Measurements from ENCODE around the gene ZNF592. TPM values are rescaled to one million over a fixed set of nuclear protein-coding genes. Genes with fewer than 3 reads are reported as not detected.

The ZNF592 gene
- total RNA-seq, 1 donor, result 11.2 TPM

- TF ChIP-seq CTCF (IDR thresholded peaks at IDR 0.05; ENCODE audit: insufficient read depth, low read depth, low read length), result no peak
- no peak for DNase-seq (ENCODE audit: low read depth)
- no peak overlapping the region for H3K4me3 ChIP-seq (ENCODE audit: low read depth, low read length)
Observed at GRCh38 chr15:84827246-84827645, 78.9 kb downstream of the ZNF592 start.

DNA sequence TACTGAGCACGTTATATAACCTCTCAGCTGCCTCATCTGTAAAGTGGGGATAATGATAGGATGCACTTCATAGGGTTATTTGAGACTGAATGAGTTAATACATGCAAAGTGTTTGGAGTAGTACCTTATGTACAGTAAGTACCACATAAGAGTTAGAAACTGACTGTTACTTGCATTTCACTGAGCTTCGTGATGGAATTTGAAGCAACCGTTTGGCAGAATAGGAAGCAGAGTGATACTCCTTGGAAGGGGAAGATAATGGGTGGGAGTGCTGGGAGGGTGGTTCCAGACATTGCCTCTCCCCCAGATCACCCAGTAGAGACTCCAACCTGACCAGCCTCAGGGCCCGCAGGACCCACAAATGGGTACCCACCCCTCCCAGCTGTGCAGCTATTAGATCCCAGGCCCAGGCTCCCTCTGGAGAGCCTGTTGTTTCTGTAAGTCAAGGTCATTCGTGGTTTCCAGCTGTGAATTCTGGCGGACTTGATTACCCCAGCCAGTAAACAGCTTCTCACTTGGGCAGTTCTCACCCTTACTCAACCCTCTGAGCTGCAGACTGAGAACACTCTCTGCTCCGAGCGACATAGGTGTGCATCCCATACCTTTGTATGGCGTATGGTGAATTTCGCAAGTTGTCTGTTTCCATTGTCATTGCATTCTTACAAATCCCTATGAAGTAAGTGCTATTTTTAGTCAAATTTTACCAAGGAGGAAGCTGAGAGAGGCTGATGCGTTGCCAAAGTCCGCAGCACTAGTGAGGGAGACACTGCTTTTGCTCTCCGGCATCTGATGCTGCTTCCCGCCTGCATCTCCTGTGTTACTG lies 79.9 kb downstream of the ZNF592 start:
- no peak overlapping the region for H3K4me3 ChIP-seq (ENCODE audit: low read depth, low read length)
- DNase-seq (ENCODE audit: low read depth), result no peak
- TF ChIP-seq CTCF (IDR thresholded peaks at IDR 0.05; ENCODE audit: insufficient read depth, low read depth, low read length), result no peak

GRCh38 chr15:84829428-84829827 lies 81.0 kb downstream of the ZNF592 start:
- no peak overlapping the region for H3K4me3 ChIP-seq (ENCODE audit: low read depth, low read length)
- TF ChIP-seq CTCF (IDR thresholded peaks at IDR 0.05; ENCODE audit: insufficient read depth, low read depth, low read length), result no peak
- no peak for DNase-seq (ENCODE audit: low read depth)

DNA sequence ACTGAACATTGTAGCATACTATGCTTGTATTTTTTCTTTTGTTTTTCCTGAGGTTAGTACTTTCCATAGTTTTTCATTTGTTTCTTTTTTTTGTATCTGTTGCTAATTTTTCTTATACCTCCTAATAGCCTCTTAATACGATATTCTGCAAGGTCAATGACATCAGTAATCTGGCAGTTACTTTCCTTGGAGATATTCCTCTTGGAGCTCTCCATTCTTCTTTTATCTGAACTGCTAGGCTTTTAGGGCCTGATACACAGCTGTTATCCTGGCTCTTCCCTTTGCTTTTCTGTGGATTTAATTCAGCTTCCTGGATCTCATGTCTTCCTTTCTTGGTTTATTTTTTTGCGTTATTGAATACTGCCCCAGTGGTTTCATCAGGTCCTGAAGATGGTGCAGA lies 81.6 kb downstream of the ZNF592 start:
- TF ChIP-seq CTCF (IDR thresholded peaks at IDR 0.05; ENCODE audit: insufficient read depth, low read depth, low read length), result no peak
- no peak overlapping the region for H3K4me3 ChIP-seq (ENCODE audit: low read depth, low read length)

DNA sequence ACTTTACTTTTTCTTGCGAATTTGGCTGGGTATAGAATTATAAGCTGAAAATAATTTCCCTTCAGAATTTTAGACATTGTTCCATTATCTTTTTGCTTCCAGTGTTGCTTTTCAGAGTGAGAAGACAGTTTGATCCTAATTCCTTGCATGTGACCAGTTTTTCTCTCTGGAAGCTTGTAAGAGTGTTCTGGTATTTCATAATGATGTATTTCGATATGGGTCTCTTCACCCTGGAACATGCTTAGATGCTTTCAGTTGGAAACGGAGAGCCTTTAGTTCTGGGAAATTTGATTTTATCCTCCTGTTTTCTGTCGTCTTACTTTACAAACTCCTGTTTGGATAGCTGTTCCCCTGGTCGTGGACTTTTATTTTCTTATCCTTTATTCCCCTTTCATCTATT lies 82.6 kb downstream of the ZNF592 start:
- no peak for DNase-seq (ENCODE audit: low read depth)

More for the DNA sequence above, 81.6 kb downstream of the ZNF592 start:
- no peak for DNase-seq (ENCODE audit: low read depth)

DNA sequence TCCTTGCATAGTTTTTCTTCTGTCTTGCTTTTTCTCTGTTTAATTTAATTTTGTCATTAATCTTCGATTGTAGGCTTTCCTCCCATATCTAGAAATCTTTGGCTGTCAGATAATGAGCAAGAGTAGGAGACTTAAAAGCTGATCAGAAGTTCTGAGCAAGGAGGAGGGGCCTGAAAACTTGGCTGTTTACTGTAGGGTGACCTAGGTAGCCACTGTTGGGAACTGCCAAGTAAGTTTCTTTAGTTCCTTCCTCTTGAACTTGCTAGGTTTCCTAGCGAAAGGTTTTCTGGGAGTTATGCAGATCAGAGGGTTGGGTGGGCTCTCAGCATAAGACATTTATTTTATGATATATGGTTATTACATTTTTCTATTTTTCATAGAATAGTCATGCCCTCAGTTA lies 83.2 kb downstream of the ZNF592 start:
- TF ChIP-seq CTCF (IDR thresholded peaks at IDR 0.05; ENCODE audit: insufficient read depth, low read depth, low read length), result no peak
- H3K4me3 ChIP-seq (ENCODE audit: low read depth, low read length), result no peak overlapping the region
- DNase-seq (ENCODE audit: low read depth), result no peak

More for the DNA sequence above, 82.6 kb downstream of the ZNF592 start:
- no peak overlapping the region for H3K4me3 ChIP-seq (ENCODE audit: low read depth, low read length)
- TF ChIP-seq CTCF (IDR thresholded peaks at IDR 0.05; ENCODE audit: insufficient read depth, low read depth, low read length), result no peak
